Calu3 (cell line): Measurements from ENCODE around the gene PDGFRB. TPM values are rescaled to one million over a fixed set of nuclear protein-coding genes. Genes with fewer than 3 reads are reported as not detected.

ENCODE experiments used
- BruUV-seq: library from RNA; stranded (reverse); fragments of 400-500 nt; replicated peaks from 2 replicates; lab custom pipeline; 2021; lab: Mats Ljungman, UMichigan
- CTCF ChIA-PET: fragments of 300-600 bp; sonication (Branson Sonifier 250); formaldehyde crosslinking; loops from one replicate; lab custom pipeline; 2022; ENCODE audit warnings: antibody characterized with exemption; lab: Charles Lee
- DNase-seq: peaks from one replicate; pipeline ENCODE4 v3.0.0; 2022
- H3K27ac Mint-ChIP-seq: one replicate; pipeline ENCODE4 v1.8.0; 2022; ENCODE audit warnings: mixed read lengths; ENCODE audit not compliant: unreplicated experiment
- H3K27me3 Mint-ChIP-seq: one replicate; pipeline ENCODE4 v1.8.0; 2022; ENCODE audit warnings: mixed read lengths; ENCODE audit not compliant: unreplicated experiment
- H3K36me3 Mint-ChIP-seq: one replicate; pipeline ENCODE4 v1.8.0; 2022; ENCODE audit warnings: mild to moderate bottlenecking, moderate library complexity, mixed read lengths; ENCODE audit not compliant: insufficient read depth, unreplicated experiment
- H3K4me1 Mint-ChIP-seq: one replicate; pipeline ENCODE4 v1.8.0; 2022; ENCODE audit warnings: mild to moderate bottlenecking, low read depth, mixed read lengths; ENCODE audit not compliant: unreplicated experiment
- H3K4me3 Mint-ChIP-seq: one replicate; pipeline ENCODE4 v1.8.0; 2022; ENCODE audit warnings: mild to moderate bottlenecking, low read depth, moderate library complexity, mixed read lengths; ENCODE audit not compliant: unreplicated experiment
- H3K9me3 Mint-ChIP-seq: one replicate; pipeline ENCODE4 v1.8.0; 2022; ENCODE audit warnings: low read depth, mixed read lengths; ENCODE audit not compliant: unreplicated experiment
- intact Hi-C: fragments of 100-400 bp; cut with micrococcal nuclease; formaldehyde crosslinking; loops from one replicate; pipeline ENCODE4 v1.10.0; 2022; ENCODE audit not compliant: unreplicated experiment
- total RNA-seq: library from RNA; stranded (reverse); gene quantifications from 2 replicates; pipeline ENCODE4 v1.2.3, GENCODE V29; 2022
- TF ChIP-seq, protein P1 (sequence below): fragments of 200-600 bp; IDR thresholded peaks from one replicate; pipeline ENCODE4 v1.8.0; 2022; ENCODE audit warnings: antibody characterized with exemption; ENCODE audit not compliant: unreplicated experiment

PDGFRB gene
- total RNA-seq, 1 experiment from 2014 or later, result not detected

DNA sequence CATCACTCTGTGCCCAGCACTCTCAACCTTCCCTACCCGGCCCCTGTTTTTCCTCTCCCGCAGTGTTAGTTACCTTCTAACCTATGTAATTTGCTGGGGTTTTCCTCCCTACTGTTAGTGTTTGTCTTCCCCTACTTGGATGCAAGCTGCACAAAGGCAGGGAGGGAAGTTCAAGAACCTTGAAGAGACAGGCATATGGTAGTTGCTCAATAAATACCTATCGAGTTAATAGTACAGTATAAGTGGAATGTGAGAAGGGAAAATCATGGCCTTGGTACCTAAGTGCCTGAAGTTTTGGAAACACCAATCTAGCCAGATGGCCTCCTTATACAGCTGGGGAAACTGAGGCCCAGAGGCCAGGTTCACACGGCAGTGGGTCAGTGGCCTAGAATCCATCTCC lies 24.2 kb downstream of the PDGFRB start:
- Mint-ChIP-seq H3K9me3 (no peaks in the 10 kb centered on the region), H3K4me3 (no peak overlapping the region), H3K36me3 (no peaks in the 10 kb centered on the region), H3K4me1 (peaks cover 8% of the 10 kb centered on the region), H3K27ac (no peak overlapping the region), H3K27me3 (peaks cover 33% of the 10 kb centered on the region)
- intact Hi-C loops, result loop anchor here (2.0 kb wide), 1 partner anchor 305 kb away; no protein-coding TSS in a partner anchor
- DNase-seq, result no peak
- BruUV-seq, result no TSS peak
- CTCF ChIA-PET, result no interaction called here
- TF ChIP-seq, protein P1, sequence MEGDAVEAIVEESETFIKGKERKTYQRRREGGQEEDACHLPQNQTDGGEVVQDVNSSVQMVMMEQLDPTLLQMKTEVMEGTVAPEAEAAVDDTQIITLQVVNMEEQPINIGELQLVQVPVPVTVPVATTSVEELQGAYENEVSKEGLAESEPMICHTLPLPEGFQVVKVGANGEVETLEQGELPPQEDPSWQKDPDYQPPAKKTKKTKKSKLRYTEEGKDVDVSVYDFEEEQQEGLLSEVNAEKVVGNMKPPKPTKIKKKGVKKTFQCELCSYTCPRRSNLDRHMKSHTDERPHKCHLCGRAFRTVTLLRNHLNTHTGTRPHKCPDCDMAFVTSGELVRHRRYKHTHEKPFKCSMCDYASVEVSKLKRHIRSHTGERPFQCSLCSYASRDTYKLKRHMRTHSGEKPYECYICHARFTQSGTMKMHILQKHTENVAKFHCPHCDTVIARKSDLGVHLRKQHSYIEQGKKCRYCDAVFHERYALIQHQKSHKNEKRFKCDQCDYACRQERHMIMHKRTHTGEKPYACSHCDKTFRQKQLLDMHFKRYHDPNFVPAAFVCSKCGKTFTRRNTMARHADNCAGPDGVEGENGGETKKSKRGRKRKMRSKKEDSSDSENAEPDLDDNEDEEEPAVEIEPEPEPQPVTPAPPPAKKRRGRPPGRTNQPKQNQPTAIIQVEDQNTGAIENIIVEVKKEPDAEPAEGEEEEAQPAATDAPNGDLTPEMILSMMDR, result no peak

DNA sequence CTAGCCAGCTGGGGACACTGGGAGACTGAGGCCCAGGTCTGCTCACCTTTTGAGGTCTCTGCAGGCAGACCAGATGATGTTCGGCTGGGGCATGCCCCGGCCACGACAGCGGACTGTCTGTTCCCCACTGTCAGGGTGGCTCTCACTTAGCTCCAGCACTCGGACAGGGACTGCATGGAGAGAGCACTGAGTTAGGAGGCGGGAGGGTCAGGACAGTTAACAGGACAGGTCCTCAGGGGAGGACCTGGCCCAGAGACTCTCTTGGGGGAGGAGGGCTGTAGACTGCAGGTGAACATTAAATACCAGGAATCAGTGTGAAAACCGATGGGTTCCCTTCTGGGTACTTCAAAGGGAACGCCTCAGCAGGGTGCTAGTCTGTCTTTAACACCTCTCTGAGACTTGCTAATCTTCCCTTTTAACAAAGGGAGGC lies 25.1 kb downstream of the PDGFRB start:
- CTCF ChIA-PET, result interaction anchor here (1.0 kb wide), 1 partner anchor 13 kb away, joined by 6 read pairs; no protein-coding TSS in a partner anchor
- no peak overlapping the region for H3K4me3 Mint-ChIP-seq
- no peak overlapping the region for H3K27ac Mint-ChIP-seq
- H3K4me1 Mint-ChIP-seq, result peaks cover 8% of the 10 kb centered on the region
- no peak for DNase-seq
- BruUV-seq, result no TSS peak
- intact Hi-C loops, result loop anchor here (1.0 to 2.0 kb wide), 2 partner anchors 88 to 306 kb away; no protein-coding TSS in a partner anchor
- peaks cover 27% of the 10 kb centered on the region for H3K27me3 Mint-ChIP-seq
- no peaks in the 10 kb centered on the region for H3K9me3 Mint-ChIP-seq
- TF ChIP-seq, protein P1, result no peak
- no peaks in the 10 kb centered on the region for H3K36me3 Mint-ChIP-seq

DNA sequence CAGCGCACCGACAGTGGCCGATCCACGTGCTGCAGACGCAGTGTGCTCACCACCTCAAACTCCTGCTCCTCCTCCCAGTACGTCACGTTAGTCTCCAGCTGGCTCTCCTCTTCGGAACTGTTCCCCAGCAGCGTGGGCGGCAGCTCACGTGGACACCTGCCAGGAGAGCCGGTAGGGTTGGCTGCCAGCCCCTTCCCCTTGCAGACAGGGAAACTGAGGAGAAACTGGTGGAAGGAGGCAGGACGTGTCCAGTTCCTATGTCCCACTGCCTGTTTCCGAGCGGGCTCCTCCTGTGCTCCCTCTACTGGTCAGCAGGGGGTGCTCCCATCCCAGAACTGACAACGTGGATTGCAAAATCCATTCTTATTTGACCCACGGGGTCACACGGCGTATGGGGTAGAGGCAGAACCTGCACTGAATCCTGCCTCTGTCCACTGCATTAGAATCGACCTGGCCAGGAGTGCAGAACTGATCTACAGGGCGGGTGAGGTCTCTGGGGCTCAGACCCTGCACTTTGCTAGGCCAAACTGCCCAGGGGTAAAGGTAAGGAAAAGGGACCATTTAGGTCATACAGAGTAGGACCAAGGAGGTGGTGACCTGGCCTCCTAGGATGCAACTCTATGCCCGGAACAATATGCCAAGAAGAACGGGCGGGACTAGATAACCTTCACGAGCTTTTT lies 25.7 kb downstream of the PDGFRB start:
- Mint-ChIP-seq H3K27ac (no peak overlapping the region), H3K4me3 (peak overlapping the region; percentile 61), H3K4me1 (peaks cover 8% of the 10 kb centered on the region), H3K36me3 (no peaks in the 10 kb centered on the region), H3K27me3 (peaks cover 22% of the 10 kb centered on the region), H3K9me3 (no peaks in the 10 kb centered on the region)
- BruUV-seq, result no TSS peak
- CTCF ChIA-PET, result interaction anchor here (1.0 kb wide), 1 partner anchor 12 kb away, joined by 6 read pairs; no protein-coding TSS in a partner anchor
- TF ChIP-seq, protein P1, result peak; percentile 94
- peak; percentile 84 for DNase-seq
- intact Hi-C loops, result loop anchor here (1.0 to 2.0 kb wide), 2 partner anchors 88 to 307 kb away; no protein-coding TSS in a partner anchor

GRCh38 chr5:150129454-150129812 lies 26.2 kb downstream of the PDGFRB start:
- Mint-ChIP-seq H3K27me3 (peaks cover 17% of the 10 kb centered on the region), H3K4me3 (peak overlapping the region; percentile 61), H3K36me3 (no peaks in the 10 kb centered on the region), H3K27ac (no peak overlapping the region), H3K9me3 (no peaks in the 10 kb centered on the region), H3K4me1 (peaks cover 8% of the 10 kb centered on the region)
- intact Hi-C loops, result no loop called here
- TF ChIP-seq, protein P1, result no peak
- BruUV-seq, result no TSS peak
- no peak for DNase-seq
- CTCF ChIA-PET, result no interaction called here
